ENCODE results near the gene COP1.

The COP1 gene

GRCh38 chr1:176058686-176059085, 148.4 kb downstream of the COP1 start:
- no peak overlapping the region for H3K27ac ChIP-seq (ENCODE audit: low read length)
- no peak for TF ChIP-seq EZH2 (IDR thresholded peaks at IDR 0.05; ENCODE audit: borderline replicate concordance, low read depth, low read length, severe bottlenecking)
- no peak for TF ChIP-seq CTCF (IDR thresholded peaks at IDR 0.05; ENCODE audit: borderline replicate concordance, extremely low read depth, low read length, poor library complexity, severe bottlenecking)
- no peak overlapping the region for H3K4me2 ChIP-seq (ENCODE audit: insufficient read depth, low read length)
- H3K27me3 ChIP-seq (ENCODE audit: insufficient read depth, low read length, poor library complexity), result no peaks in the 10 kb centered on the region
- H3K79me2 ChIP-seq (ENCODE audit: insufficient read depth, low read length), result no peaks in the 10 kb centered on the region
- H3K9ac ChIP-seq (ENCODE audit: low read depth, low read length), result no peak overlapping the region
- H4K20me1 ChIP-seq (ENCODE audit: insufficient read depth, low read length), result no peaks in the 10 kb centered on the region
- H2AFZ ChIP-seq (ENCODE audit: low read depth, low read length), result no peak overlapping the region
- H3K4me1 ChIP-seq (ENCODE audit: insufficient read depth, low read length), result no peaks in the 10 kb centered on the region
- no peak overlapping the region for H3K4me3 ChIP-seq (ENCODE audit: low read depth in 1 of 2, low read length in 2 of 2)
- DNase-seq (no peak), ATAC-seq (ENCODE audit: insufficient read depth, low read depth) (0 out of 3 replicates have a peak, but pooled peaks have one; percentile 29)
- H3K9me3 ChIP-seq (ENCODE audit: insufficient read depth, low read length, severe bottlenecking), result no peaks in the 10 kb centered on the region
- peaks cover 2% of the 10 kb centered on the region; the same call in 1 of the 2 replicates for H3K36me3 ChIP-seq (ENCODE audit: insufficient read depth, low read length)

DNA sequence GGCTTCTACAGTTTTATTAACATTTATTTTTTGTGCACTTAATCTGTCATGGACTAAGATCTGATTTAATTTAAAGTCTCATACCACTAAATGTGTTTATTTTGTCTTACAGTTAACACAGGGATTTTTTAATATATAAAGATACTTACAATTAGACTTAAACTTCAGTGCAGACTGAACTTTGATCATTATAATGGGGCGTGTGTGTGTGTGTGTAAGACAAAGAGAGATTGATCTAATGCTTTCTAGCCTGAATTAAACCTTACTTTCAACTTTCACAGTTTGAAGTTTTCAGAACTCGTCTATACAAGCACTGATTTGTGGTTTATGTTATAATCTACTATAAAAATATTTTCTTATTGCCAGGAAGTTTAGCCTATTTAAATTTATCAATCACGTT, 150.8 kb downstream of the COP1 start:
- Histone ChIP-seq H3K36me3 (ENCODE audit: insufficient read depth, low read length) (peaks cover 6% of the 10 kb centered on the region; the same call in 1 of the 2 replicates), H3K9me3 (ENCODE audit: insufficient read depth, low read length, severe bottlenecking) (no peaks in the 10 kb centered on the region), H3K27ac (ENCODE audit: low read length) (no peak overlapping the region), H3K4me1 (ENCODE audit: insufficient read depth, low read length) (no peaks in the 10 kb centered on the region), H3K27me3 (ENCODE audit: insufficient read depth, low read length, poor library complexity) (no peaks in the 10 kb centered on the region), H3K4me2 (ENCODE audit: insufficient read depth, low read length) (no peak overlapping the region), H4K20me1 (ENCODE audit: insufficient read depth, low read length) (no peaks in the 10 kb centered on the region; the same call in 1 of the 2 replicates), H2AFZ (ENCODE audit: low read depth, low read length) (no peak overlapping the region), H3K79me2 (ENCODE audit: insufficient read depth, low read length) (no peaks in the 10 kb centered on the region), H3K4me3 (ENCODE audit: low read depth in 1 of 2, low read length in 2 of 2) (no peak overlapping the region), H3K9ac (ENCODE audit: low read depth, low read length) (no peak overlapping the region)
- no peak for TF ChIP-seq CTCF (IDR thresholded peaks at IDR 0.05; ENCODE audit: borderline replicate concordance, extremely low read depth, low read length, poor library complexity, severe bottlenecking)
- TF ChIP-seq EZH2 (IDR thresholded peaks at IDR 0.05; ENCODE audit: borderline replicate concordance, low read depth, low read length, severe bottlenecking), result no peak
- DNase-seq (no peak), ATAC-seq (ENCODE audit: insufficient read depth, low read depth) (no peak)

DNA sequence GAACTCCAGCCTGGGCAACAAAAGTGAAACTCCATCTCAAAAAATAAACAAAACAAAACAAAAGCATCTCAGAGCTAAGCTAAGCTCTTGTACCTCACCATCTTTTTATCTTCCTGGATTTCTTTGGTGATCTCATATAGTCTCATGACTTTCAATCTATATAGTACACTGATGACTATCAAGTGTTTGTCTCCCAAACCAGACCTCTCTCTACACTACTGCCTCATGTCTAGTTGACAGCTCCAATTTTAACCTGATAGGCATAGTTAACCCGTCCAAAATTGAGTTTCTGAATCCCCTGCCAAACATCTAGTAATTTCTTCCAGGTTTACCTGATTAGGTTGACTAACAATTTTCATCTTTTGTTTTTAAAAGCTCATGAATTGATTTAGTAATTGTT, 151.7 kb downstream of the COP1 start:
- no peak for TF ChIP-seq EZH2 (IDR thresholded peaks at IDR 0.05; ENCODE audit: borderline replicate concordance, low read depth, low read length, severe bottlenecking)
- no peak for TF ChIP-seq CTCF (IDR thresholded peaks at IDR 0.05; ENCODE audit: borderline replicate concordance, extremely low read depth, low read length, poor library complexity, severe bottlenecking)
- H3K4me3 ChIP-seq (ENCODE audit: low read depth in 1 of 2, low read length in 2 of 2), result no peak overlapping the region
- ATAC-seq (ENCODE audit: insufficient read depth, low read depth) (no peak), DNase-seq (no peak)
- no peaks in the 10 kb centered on the region; the same call in 1 of the 2 replicates for H4K20me1 ChIP-seq (ENCODE audit: insufficient read depth, low read length)
- H3K27me3 ChIP-seq (ENCODE audit: insufficient read depth, low read length, poor library complexity), result no peaks in the 10 kb centered on the region
- H3K79me2 ChIP-seq (ENCODE audit: insufficient read depth, low read length), result no peaks in the 10 kb centered on the region
- no peak overlapping the region for H3K4me2 ChIP-seq (ENCODE audit: insufficient read depth, low read length)
- H3K9ac ChIP-seq (ENCODE audit: low read depth, low read length), result no peak overlapping the region
- peaks cover 7% of the 10 kb centered on the region; the same call in 1 of the 2 replicates for H3K36me3 ChIP-seq (ENCODE audit: insufficient read depth, low read length)
- H3K9me3 ChIP-seq (ENCODE audit: insufficient read depth, low read length, severe bottlenecking), result no peaks in the 10 kb centered on the region
- H2AFZ ChIP-seq (ENCODE audit: low read depth, low read length), result no peak overlapping the region
- no peak overlapping the region for H3K27ac ChIP-seq (ENCODE audit: low read length)
- no peaks in the 10 kb centered on the region for H3K4me1 ChIP-seq (ENCODE audit: insufficient read depth, low read length)
